Astrocyte (in vitro differentiated cells and primary cell): ENCODE results near the gene PRKACA.

Source experiments
- EZH2 ChIP-seq: IDR thresholded peaks from 2 replicates; pipeline ENCODE4 v1.6.1; 2012; ENCODE audit warnings: mild to moderate bottlenecking, low read length, inconsistent platforms; ENCODE audit not compliant: insufficient read depth
- TF ChIP-seq, protein P1 (sequence below): IDR thresholded peaks from 2 replicates; pipeline ENCODE4 v1.5.1; 2011; ENCODE audit warnings: low read depth, mild to moderate bottlenecking, inconsistent platforms, low read length, moderate library complexity; ENCODE audit not compliant: insufficient read depth

DNA sequence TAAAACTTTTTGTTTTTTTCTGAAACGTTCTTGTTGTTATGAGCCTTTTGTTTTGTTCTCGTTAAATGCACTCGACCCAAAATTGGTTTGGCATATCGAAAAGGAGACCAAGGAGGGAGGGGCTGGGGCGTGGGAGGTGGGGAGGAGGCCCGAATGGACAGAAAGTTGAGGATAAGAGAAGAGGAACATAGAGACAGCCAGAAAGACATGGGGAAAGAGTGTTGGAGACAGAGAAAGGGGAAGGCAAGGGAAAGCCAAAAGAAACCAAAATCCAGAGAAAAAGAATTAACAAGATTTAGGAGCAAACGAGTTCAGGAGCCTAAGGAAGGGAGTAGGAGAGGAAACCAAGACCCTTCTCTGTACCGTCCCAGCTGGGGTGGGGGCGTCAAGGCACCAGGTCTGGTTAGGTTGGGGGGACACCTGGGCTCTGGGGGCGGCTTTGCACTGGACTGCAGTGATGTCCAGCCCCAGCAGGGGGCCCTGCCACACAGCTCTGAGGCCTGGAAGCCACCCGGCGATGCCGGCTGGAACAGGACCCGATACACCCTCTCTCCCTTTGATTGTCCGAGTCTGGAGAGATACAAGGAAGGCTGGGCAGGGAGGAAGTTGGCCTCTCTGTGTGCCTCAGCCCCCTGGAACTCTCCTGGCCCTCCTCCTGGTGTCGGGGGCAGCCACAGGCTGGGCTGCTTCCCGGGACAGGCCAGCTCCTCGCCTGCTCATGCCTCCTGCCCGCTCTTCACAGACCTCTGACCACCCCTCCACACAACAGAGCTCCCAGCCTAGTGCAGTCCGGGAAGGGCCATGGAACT is 30.4 kb upstream of the PRKACA start:
- TF ChIP-seq, protein P1, sequence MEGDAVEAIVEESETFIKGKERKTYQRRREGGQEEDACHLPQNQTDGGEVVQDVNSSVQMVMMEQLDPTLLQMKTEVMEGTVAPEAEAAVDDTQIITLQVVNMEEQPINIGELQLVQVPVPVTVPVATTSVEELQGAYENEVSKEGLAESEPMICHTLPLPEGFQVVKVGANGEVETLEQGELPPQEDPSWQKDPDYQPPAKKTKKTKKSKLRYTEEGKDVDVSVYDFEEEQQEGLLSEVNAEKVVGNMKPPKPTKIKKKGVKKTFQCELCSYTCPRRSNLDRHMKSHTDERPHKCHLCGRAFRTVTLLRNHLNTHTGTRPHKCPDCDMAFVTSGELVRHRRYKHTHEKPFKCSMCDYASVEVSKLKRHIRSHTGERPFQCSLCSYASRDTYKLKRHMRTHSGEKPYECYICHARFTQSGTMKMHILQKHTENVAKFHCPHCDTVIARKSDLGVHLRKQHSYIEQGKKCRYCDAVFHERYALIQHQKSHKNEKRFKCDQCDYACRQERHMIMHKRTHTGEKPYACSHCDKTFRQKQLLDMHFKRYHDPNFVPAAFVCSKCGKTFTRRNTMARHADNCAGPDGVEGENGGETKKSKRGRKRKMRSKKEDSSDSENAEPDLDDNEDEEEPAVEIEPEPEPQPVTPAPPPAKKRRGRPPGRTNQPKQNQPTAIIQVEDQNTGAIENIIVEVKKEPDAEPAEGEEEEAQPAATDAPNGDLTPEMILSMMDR: peak; percentile 72
- no peak for TF ChIP-seq EZH2
